ENCODE results near the gene LRRC59.

The LRRC59 gene

GRCh38 chr17:50332196-50332595 is 65.1 kb downstream of the LRRC59 start:
- no peak overlapping the region for H3K27ac ChIP-seq
- TF ChIP-seq CTCF (conservative IDR thresholded peaks at IDR 0.05) = no peak

Measured in VCaP (cell line).